SK-N-MC (cell line): ENCODE data around the gene MCRS1.

Experiments used
- EZH2 ChIP-seq: fragments of 200-600 bp; sonication (generic); IDR thresholded peaks from one replicate; pipeline ENCODE4 v1.6.1; 2017; ENCODE audit warnings: antibody characterized with exemption
- FOXP2 ChIP-seq: optimal IDR thresholded peaks from 2 replicates; pipeline ENCODE3; 2011; ENCODE audit warnings: mild to moderate bottlenecking, moderate library complexity; ENCODE audit not compliant: insufficient read depth; ENCODE audit errors: extremely low read length, control extremely low read depth
- POLR2AphosphoS5 ChIP-seq: IDR thresholded peaks from 2 replicates; pipeline ENCODE4 v1.6.1; 2012; ENCODE audit warnings: mild to moderate bottlenecking, low read depth, low read length, borderline replicate concordance

DNA sequence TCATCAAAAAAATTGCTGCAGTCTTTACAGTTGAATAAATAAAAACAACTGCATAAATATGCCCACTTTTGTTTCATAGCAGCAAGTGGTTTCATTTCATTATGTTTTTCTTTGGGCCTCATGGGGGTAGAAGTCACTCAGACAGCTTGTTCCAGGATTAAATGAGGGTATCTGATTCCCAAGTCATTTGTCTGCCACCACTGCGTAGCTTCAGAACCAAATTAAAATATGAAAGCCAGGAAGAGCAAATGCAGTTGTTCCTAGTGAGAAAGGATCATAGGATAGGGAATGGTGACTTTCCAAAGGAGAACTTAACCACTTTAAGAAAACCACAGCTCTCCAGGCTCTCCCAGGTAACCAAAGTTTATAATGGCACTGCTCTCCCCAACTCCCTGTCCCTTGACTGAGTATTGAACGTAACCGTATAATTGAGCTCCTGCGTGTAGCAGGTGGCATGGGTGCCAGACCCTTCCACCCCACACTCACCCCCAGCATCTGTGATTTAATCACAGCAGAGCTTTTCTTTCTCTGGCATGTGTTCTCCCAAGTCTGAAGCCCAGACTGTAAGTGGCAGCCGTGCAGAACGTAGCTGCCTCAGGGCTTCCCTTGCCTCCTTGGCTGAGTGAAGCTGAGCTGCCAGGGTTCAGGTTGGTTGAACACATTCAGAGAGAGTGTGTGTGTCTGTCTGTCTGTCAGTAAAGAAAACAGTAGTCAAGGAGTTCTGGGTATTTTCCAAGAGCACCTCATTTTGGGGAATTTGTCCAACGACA lies 40.4 kb downstream of the MCRS1 start:
- no peak for TF ChIP-seq POLR2AphosphoS5
- no peak for TF ChIP-seq EZH2
- TF ChIP-seq FOXP2 = no peak
